Stimulated activated memory B cell treated with anti-CD40 and anti-IgM and Interleukin-4, amounts not matched to agents 10 μg/mL and 1 μg/mL and 100 μg/mL, for 72 hours (primary cell): ENCODE results near the gene LSM2.

Experiments used
- ATAC-seq: fragments of 150-1000 bp; cut with Tn5 transposase; 2 replicates; pipeline ENCODE4 v1.10.0; 2021
- H3K27ac Mint-ChIP-seq: one replicate; pipeline ENCODE4 v1.8.0; 2022; ENCODE audit warnings: mild to moderate bottlenecking, mixed read lengths
- H3K27me3 Mint-ChIP-seq: one replicate; pipeline ENCODE4 v1.8.0; 2022; ENCODE audit warnings: mixed read lengths
- H3K36me3 Mint-ChIP-seq: one replicate; pipeline ENCODE4 v1.8.0; 2022; ENCODE audit warnings: mixed read lengths
- H3K4me1 Mint-ChIP-seq: one replicate; pipeline ENCODE4 v1.8.0; 2022; ENCODE audit warnings: mixed read lengths
- H3K4me3 Mint-ChIP-seq: one replicate; pipeline ENCODE4 v1.8.0; 2022; ENCODE audit warnings: mild to moderate bottlenecking, moderate library complexity, mixed read lengths
- H3K9me3 Mint-ChIP-seq: one replicate; pipeline ENCODE4 v1.8.0; 2022; ENCODE audit warnings: mixed read lengths

LSM2 gene

GRCh38 chr6:31778193-31778592 lies 28.6 kb downstream of the LSM2 start:
- Mint-ChIP-seq H3K4me1 (peaks cover 33% of the 10 kb centered on the region), H3K4me3 (no peak overlapping the region), H3K36me3 (peaks cover 35% of the 10 kb centered on the region)

GRCh38 chr6:31777667-31778050 lies 29.1 kb downstream of the LSM2 start:
- Mint-ChIP-seq H3K4me1 (peaks cover 38% of the 10 kb centered on the region), H3K9me3 (no peaks in the 10 kb centered on the region), H3K4me3 (no peak overlapping the region), H3K36me3 (peaks cover 30% of the 10 kb centered on the region), H3K27ac (peak overlapping the region; percentile 90), H3K27me3 (no peaks in the 10 kb centered on the region)
- ATAC-seq, result no peak

More at GRCh38 chr6:31778193-31778592, 28.6 kb downstream of the LSM2 start:
- Mint-ChIP-seq H3K9me3 (no peaks in the 10 kb centered on the region), H3K27me3 (no peaks in the 10 kb centered on the region), H3K27ac (peak overlapping the region; percentile 90)
- no peak for ATAC-seq

- peak within 1 kb of the TSS; percentile 51 for H3K4me3 Mint-ChIP-seq
Observed at GRCh38 chr6:31776989-31777666, 29.6 kb downstream of the LSM2 start, which contains the start of gene VWA7. Gene VWA7 (minus strand): TSS chr6:31777328. CDS start chr6:31776779, 549 bp downstream.

GRCh38 chr6:31776485-31776988 lies 30.2 kb downstream of the LSM2 start:
- Mint-ChIP-seq H3K27me3 (no peaks in the 10 kb centered on the region), H3K27ac (peak overlapping the region; percentile 90), H3K9me3 (no peaks in the 10 kb centered on the region), H3K36me3 (peaks cover 28% of the 10 kb centered on the region), H3K4me3 (peak overlapping the region; percentile 51), H3K4me1 (peaks cover 40% of the 10 kb centered on the region)
- no peak for ATAC-seq

More at GRCh38 chr6:31776989-31777666, 29.6 kb downstream of the LSM2 start, which contains the start of gene VWA7:
- peak within 1 kb of the TSS; percentile 90 for H3K27ac Mint-ChIP-seq
- no peaks in the 10 kb centered on the region for H3K27me3 Mint-ChIP-seq
- peaks cover 40% of the 10 kb centered on the region for H3K4me1 Mint-ChIP-seq
- H3K9me3 Mint-ChIP-seq, result no peaks in the 10 kb centered on the region
- peaks cover 28% of the 10 kb centered on the region for H3K36me3 Mint-ChIP-seq
- ATAC-seq, result peak; percentile 92

- Mint-ChIP-seq H3K9me3 (no peaks in the 10 kb centered on the region), H3K4me1 (peaks cover 40% of the 10 kb centered on the region), H3K27me3 (no peaks in the 10 kb centered on the region), H3K27ac (peak overlapping the region; percentile 90), H3K4me3 (peak overlapping the region; percentile 51), H3K36me3 (peaks cover 22% of the 10 kb centered on the region)
- no peak for ATAC-seq
Observed at GRCh38 chr6:31775633-31776484, 30.9 kb downstream of the LSM2 start.

GRCh38 chr6:31775184-31775583 lies 31.6 kb downstream of the LSM2 start:
- Mint-ChIP-seq H3K27ac (peak overlapping the region; percentile 90), H3K4me1 (peaks cover 40% of the 10 kb centered on the region), H3K27me3 (no peaks in the 10 kb centered on the region), H3K9me3 (no peaks in the 10 kb centered on the region), H3K4me3 (no peak overlapping the region), H3K36me3 (peaks cover 15% of the 10 kb centered on the region)
- ATAC-seq, result no peak

- Mint-ChIP-seq H3K27me3 (no peaks in the 10 kb centered on the region), H3K27ac (no peak overlapping the region)
Observed at GRCh38 chr6:31771992-31772358, 34.8 kb downstream of the LSM2 start.

GRCh38 chr6:31770860-31771259 lies 35.9 kb downstream of the LSM2 start:
- Mint-ChIP-seq H3K27me3 (no peaks in the 10 kb centered on the region), H3K27ac (no peak overlapping the region), H3K36me3 (peaks cover 5% of the 10 kb centered on the region), H3K9me3 (no peaks in the 10 kb centered on the region), H3K4me3 (no peak overlapping the region), H3K4me1 (peaks cover 26% of the 10 kb centered on the region)
- no peak for ATAC-seq

More at GRCh38 chr6:31771992-31772358, 34.8 kb downstream of the LSM2 start:
- no peaks in the 10 kb centered on the region for H3K9me3 Mint-ChIP-seq
- ATAC-seq, result no peak
- peaks cover 37% of the 10 kb centered on the region for H3K4me1 Mint-ChIP-seq
- peaks cover 5% of the 10 kb centered on the region for H3K36me3 Mint-ChIP-seq
- no peak overlapping the region for H3K4me3 Mint-ChIP-seq

GRCh38 chr6:31769684-31770371 lies 36.9 kb downstream of the LSM2 start:
- ATAC-seq, result peak; percentile 80
- Mint-ChIP-seq H3K27me3 (no peaks in the 10 kb centered on the region), H3K4me1 (peaks cover 16% of the 10 kb centered on the region), H3K4me3 (no peak overlapping the region), H3K27ac (no peak overlapping the region), H3K36me3 (peaks cover 10% of the 10 kb centered on the region), H3K9me3 (no peaks in the 10 kb centered on the region)

GRCh38 chr6:31768363-31769257 lies 38.2 kb downstream of the LSM2 start:
- H3K4me1 Mint-ChIP-seq, result peaks cover 15% of the 10 kb centered on the region
- no peaks in the 10 kb centered on the region for H3K9me3 Mint-ChIP-seq
- H3K27ac Mint-ChIP-seq, result no peak overlapping the region
- peaks cover 14% of the 10 kb centered on the region for H3K36me3 Mint-ChIP-seq
- H3K4me3 Mint-ChIP-seq, result no peak overlapping the region
- no peaks in the 10 kb centered on the region for H3K27me3 Mint-ChIP-seq
- ATAC-seq, result no peak

GRCh38 chr6:31767096-31767645 lies 39.6 kb downstream of the LSM2 start:
- H3K27me3 Mint-ChIP-seq, result no peaks in the 10 kb centered on the region
- H3K4me1 Mint-ChIP-seq, result peaks cover 7% of the 10 kb centered on the region
- H3K27ac Mint-ChIP-seq, result no peak overlapping the region
- H3K4me3 Mint-ChIP-seq, result no peak overlapping the region
- no peak for ATAC-seq
- H3K36me3 Mint-ChIP-seq, result peaks cover 20% of the 10 kb centered on the region
- no peaks in the 10 kb centered on the region for H3K9me3 Mint-ChIP-seq

- peaks cover 27% of the 10 kb centered on the region for H3K36me3 Mint-ChIP-seq
- no peaks in the 10 kb centered on the region for H3K27me3 Mint-ChIP-seq
- H3K9me3 Mint-ChIP-seq, result no peaks in the 10 kb centered on the region
- no peak for ATAC-seq
- H3K4me3 Mint-ChIP-seq, result no peak overlapping the region
- peak overlapping the region; percentile 59 for H3K27ac Mint-ChIP-seq
- H3K4me1 Mint-ChIP-seq, result peaks cover 7% of the 10 kb centered on the region
Observed at GRCh38 chr6:31765910-31766794, 40.6 kb downstream of the LSM2 start.

- Mint-ChIP-seq H3K4me3 (no peak overlapping the region), H3K9me3 (no peaks in the 10 kb centered on the region), H3K36me3 (peaks cover 33% of the 10 kb centered on the region), H3K27ac (peak overlapping the region; percentile 59), H3K27me3 (no peaks in the 10 kb centered on the region), H3K4me1 (peaks cover 7% of the 10 kb centered on the region)
- ATAC-seq, result no peak
Observed at GRCh38 chr6:31765559-31765909, 41.2 kb downstream of the LSM2 start.
